Measurements from ENCODE around the gene NUP93.
"Not testable (repeated sequence)": the region's sequence is repeated elsewhere in the genome, so short reads cannot be mapped to it uniquely, and the experiment has no call there.

NUP93 gene

DNA sequence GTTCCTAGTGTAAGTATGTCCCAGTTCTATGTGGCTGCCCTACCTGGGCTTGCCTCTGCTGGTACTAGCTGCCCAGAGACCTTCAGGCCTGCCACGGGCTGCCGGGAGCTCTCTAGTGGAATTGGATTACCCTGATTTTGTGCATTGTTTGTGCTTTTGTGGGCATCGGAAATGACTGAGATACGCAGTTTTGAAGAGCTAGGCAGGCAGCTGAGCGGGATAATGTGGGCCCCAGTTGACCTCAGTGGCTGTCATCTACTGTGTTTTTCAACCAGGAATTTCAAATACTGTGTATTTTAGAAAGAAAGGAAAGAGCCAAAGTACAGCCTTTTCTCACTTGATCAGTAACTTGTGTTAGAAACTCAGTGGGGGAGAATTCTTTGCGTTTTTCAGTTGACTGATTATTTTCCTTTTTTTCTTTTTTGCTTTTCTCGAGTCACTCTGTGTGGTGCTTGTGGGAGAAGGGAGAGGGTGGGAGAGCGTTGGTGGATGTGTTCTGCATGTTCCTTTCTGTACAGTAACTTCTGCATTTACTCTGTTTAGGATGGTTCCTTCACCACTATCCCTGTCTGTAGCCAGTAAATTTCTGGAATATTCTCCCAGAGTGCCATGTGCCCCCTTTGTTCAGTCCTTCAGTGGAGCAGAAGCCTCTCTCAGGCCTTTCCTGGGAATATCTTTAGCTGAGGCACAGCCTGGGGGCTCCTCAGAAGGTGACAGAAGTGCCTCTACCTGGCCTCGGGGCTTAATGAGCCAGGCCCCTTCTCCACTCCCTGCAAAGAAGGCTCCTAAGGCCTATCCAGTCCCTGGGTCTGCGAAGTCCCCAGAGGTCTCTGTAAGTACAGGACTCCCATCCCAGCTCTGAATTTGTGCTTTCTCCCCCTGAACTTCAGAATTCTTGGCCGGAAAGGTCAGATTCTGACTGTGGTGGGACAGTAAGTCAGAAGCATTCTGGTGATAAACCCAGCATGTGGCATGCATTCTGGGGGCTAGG, 120.1 kb downstream of the NUP93 start:
- no peak for DNase-seq (ENCODE audit: low spot score)

DNA sequence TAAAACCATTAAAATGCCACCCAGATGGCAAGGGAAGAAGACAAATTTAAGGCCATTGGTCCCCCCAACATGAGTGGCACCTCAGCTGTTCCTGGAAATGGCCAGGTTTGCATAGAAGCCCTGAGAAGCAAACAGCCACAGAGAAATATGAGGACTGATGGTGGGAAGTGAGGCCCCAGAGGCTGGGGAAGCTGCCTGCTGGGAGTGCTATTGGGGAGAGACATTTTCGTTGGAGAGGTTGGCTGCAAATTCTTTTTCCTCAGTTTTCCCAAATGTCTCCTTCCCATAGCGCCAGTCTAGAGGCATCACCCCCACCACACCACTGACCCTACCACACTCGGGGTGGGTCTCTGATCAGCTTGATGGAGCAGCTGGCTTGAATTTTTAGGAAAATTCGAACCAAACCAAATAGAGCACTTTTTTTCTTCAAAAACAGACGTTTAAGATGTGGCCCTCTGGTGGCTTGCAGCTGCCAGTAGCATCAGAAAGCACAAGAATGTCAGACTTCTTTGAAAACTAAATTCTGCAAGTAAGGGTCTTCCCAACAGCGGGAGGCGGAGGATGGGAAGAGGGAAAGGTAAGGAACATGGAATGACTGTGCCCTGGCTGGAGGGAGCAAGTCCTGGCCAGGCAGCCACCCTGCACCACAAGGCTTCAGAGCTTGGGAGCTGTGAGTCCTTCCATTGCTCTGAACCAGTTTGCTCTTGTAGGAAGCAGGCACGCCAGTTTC, 121.9 kb downstream of the NUP93 start:
- no peak for DNase-seq (ENCODE audit: low spot score)

DNA sequence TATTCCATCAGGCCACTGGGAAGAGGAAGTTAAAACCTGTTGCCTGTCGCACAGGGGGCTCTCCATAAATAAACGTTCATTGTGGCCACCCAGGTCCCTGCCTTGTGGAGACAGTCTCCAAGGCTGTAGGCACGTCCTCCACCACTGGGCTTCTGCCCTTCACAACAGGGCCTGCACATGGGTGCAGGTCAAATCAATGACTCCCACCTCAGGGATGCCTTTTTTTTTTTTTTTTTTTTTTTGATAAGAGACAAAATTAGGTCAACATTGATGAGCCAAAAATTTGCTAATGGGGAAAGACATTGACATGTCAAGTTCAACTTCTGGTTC, 122.4 kb downstream of the NUP93 start:
- no peak for DNase-seq (ENCODE audit: low spot score)

GRCh38 chr16:56852968-56853367, 123.0 kb downstream of the NUP93 start:
- no peak for DNase-seq (ENCODE audit: low spot score)

DNA sequence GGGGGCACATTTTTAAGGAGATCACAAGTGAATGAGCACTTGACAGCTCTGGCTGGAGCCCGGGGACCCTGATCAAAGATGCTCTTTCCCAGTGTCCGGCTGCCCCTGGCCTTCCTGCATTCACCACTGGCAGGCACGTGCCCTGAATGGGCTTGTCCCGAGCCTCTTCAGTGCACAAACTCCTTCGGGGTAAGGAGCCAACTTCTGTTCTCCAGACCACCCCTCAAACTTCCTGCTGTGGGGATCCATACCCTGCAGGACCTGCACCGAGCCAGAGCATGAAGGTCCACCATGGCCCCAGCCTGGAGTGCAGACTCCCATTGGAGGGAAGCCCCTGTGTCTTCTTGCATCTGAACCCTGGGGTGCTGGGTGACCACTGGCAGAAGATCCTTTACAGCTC, 125.3 kb downstream of the NUP93 start:
- DNase-seq (ENCODE audit: low spot score): no peak

GRCh38 chr16:56855946-56856345, 126.0 kb downstream of the NUP93 start:
- DNase-seq (ENCODE audit: low spot score): no peak

- DNase-seq (ENCODE audit: low spot score): peak; percentile 16
Measured at GRCh38 chr16:56856876-56857447, 127.0 kb downstream of the NUP93 start.

- DNase-seq (ENCODE audit: low spot score): no peak
Measured at GRCh38 chr16:56858374-56858773, 128.4 kb downstream of the NUP93 start.

DNA sequence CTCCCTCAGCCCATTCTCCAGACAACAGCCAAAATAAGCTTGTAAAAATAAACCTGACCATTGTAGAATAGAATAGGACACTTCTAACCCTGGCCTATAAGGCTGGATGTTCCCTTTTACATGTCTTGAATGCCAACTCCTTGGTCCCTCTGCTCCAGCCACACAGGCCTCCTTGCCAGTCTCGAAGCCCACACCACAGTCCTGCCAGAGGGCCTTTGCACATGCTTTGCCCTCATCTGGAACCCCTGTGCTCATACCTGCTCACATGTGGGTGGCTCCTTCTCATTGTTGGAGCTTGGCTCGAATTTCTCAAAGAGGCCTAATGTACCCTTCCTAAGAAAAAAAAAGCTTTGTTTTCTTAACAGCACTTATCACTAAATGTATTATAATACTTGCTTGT, 129.7 kb downstream of the NUP93 start:
- DNase-seq (ENCODE audit: low spot score): no peak

- DNase-seq (ENCODE audit: low spot score): no peak
Measured at GRCh38 chr16:56860226-56861020, 130.5 kb downstream of the NUP93 start.

DNA sequence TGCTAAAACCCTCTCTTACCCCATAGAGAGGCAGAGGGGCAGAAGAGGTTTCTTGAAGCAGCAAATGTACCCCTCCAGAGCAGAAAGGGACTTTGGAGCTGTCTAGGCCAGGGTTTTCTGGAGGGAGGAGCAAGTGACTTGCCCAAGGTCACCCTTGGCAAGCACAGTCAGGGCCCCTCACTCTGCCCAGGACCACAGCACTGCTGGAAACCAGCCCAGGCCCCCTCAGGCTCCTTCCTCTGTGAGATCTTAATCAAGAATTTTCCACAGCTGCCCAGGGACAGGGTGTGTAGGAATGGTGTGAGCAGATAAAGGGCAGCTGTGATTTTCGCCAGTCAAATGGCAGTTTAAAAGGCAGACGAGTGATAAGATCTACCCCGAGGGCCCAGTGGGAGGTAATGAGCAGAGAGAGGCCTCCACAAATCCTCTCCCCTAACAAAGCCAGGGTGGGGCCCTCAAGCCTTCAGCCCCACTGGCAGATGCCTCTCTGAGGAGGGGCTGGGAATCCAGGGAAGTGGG, 131.2 kb downstream of the NUP93 start:
- peak; percentile 48 for DNase-seq (ENCODE audit: low spot score)

GRCh38 chr16:56861756-56862155, 131.8 kb downstream of the NUP93 start:
- DNase-seq (ENCODE audit: low spot score): no peak

DNA sequence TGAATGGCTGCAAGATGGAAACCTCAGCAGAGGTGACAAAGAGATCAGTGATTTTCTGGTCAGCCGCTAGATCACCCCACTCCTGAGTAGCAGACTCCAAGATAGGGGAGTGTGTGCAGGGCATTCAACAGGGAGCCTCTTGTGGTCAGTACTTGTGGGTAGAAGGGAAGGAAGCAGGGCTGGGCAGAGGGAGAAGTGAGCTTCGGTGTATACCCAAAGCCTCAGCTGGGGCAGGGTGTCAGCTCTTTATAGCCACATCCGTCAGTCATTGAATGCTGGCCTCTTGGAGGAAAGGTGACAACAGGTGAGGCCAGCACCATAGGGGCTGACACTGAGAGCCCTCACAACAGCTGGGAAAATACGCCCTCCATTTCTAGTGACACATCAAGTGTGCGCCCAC, 132.8 kb downstream of the NUP93 start:
- no peak for DNase-seq (ENCODE audit: low spot score)

- DNase-seq (ENCODE audit: low spot score): no peak
Measured at GRCh38 chr16:56864960-56865359, 135.0 kb downstream of the NUP93 start, which contains the start of gene SLC12A3. TSS of gene SLC12A3 (plus strand) at chr16:56865207. CDS start at chr16:56865236, 29 bp downstream.

DNA sequence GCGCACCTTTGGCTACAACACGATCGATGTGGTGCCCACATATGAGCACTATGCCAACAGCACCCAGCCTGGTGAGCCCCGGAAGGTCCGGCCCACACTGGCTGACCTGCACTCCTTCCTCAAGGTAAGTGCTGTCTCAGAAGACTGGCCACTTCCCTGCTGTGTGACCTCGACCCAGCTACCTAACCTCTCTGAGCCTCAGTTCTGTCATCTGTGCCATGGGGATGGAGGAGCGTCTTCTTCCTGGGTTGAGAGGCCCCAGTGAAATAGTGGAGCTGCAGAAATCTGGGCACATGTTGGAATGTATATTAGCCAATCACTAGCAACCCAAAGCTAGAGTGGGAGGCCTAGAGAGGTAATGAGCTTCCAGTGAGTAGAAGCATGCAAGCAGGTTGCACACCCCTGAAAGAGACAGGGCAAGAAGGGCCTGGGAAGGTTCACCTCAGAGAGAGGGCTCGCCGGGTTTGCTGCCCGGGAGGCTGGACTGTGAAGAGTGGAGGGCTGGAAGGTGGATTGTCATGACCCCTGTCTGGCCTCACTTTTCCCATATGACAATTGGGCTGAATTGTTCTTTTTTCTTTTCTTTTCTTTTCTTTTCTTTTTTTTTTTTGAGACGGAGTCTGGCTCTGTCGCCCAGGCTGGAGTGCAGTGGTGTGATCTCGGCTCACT, 135.6 kb downstream of the NUP93 start:
- no peak for DNase-seq (ENCODE audit: low spot score)

- DNase-seq (ENCODE audit: low spot score): peak; percentile 49
Measured at GRCh38 chr16:56866955-56867830, 137.3 kb downstream of the NUP93 start.

DNA sequence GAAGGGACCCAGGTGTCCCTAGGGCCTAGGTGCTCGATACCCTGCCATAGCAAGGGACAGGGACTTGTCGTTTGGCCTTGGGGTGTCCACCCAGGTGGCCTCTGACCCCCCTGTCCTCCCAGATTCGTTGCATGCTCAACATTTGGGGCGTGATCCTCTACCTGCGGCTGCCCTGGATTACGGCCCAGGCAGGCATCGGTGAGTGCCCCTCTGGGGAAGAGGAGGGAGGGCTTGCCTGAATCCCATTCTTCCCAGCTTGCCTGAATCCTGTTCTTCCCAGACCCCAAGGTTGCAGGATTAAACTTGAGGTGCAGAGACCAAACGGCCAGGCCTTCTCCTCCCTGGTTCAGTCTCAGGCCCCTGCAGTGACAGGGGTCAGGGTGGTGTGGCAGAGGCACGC, 138.2 kb downstream of the NUP93 start:
- no peak for DNase-seq (ENCODE audit: low spot score)

GRCh38 chr16:56868766-56869165, 138.8 kb downstream of the NUP93 start:
- not testable (repeated sequence) for DNase-seq (ENCODE audit: low spot score)

DNA sequence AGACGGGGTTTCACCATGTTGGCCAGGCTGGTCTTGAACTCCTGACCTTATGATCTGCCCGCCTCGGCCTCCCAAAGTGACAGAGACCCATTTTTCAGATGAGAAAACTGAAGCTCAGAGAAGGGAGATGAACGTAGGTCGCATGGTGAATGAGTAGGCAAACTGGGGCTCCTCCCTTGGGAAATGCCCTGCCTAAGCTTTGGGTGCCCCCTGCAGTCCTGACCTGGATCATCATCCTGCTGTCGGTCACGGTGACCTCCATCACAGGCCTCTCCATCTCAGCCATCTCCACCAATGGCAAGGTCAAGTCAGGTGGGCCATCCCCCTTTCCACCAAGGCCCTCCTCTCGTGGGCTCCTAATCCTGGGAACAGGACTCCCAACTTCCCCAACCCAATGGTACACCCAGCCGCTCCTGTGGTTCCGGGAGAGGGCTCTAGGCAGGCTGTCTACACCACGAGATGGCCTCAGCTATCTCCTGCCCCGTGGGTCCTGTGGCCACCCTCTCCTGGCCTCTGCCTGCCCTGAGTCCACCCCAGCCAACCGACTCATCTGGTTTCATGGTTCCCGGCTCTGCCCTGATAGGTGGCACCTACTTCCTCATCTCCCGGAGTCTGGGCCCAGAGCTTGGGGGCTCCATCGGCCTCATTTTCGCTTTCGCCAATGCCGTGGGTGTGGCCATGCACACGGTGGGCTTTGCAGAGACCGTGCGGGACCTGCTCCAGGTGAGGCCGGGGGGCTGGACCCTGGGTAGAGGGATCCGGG, 139.8 kb downstream of the NUP93 start:
- no peak for DNase-seq (ENCODE audit: low spot score)
